Measurements from ENCODE around the gene LRRC14B. TPM values are rescaled to one million over a fixed set of nuclear protein-coding genes. Genes with fewer than 3 reads are reported as not detected.

Gene LRRC14B
- total RNA-seq, 1 donor from 2014 or later, result not detected

GRCh38 chr5:181566-181965 is 9.7 kb upstream of the LRRC14B start:
- H3K36me3 ChIP-seq, result no peaks in the 10 kb centered on the region
- TF ChIP-seq EZH2 (IDR thresholded peaks at IDR 0.05) (no peak), EZH2phosphoT487 (IDR thresholded peaks at IDR 0.05) (no peak), CTCF (IDR thresholded peaks at IDR 0.05) (no peak)
- Mint-ChIP-seq H3K27ac (no peak overlapping the region), H3K4me1 (peaks cover 8% of the 10 kb centered on the region), H3K36me3 (peaks cover 17% of the 10 kb centered on the region), H3K27me3 (ENCODE audit: insufficient read depth, low read depth) (peaks cover 2% of the 10 kb centered on the region), H3K9me3 (no peaks in the 10 kb centered on the region), H3K4me3 (no peak overlapping the region)
- H3K27ac ChIP-seq, result no peak overlapping the region
- no peak overlapping the region for H3K9ac ChIP-seq
- H3K4me1 ChIP-seq, result peaks cover 10% of the 10 kb centered on the region
- no peaks in the 10 kb centered on the region for H3K9me3 ChIP-seq (ENCODE audit: low read depth)
- no peaks in the 10 kb centered on the region for H4K20me1 ChIP-seq (ENCODE audit: low read depth)
- H3K79me2 ChIP-seq (ENCODE audit: low read depth), result no peaks in the 10 kb centered on the region
- no peak overlapping the region for H3K4me2 ChIP-seq
- H3F3A ChIP-seq (ENCODE audit: low read depth), result no peaks in the 10 kb centered on the region
- no peak for DNase-seq (ENCODE audit: low spot score)
- no peak overlapping the region for H2AFZ ChIP-seq (replicated peaks)
- H3K4me3 ChIP-seq, result no peak overlapping the region
- no peaks in the 10 kb centered on the region for H3K27me3 ChIP-seq

DNA sequence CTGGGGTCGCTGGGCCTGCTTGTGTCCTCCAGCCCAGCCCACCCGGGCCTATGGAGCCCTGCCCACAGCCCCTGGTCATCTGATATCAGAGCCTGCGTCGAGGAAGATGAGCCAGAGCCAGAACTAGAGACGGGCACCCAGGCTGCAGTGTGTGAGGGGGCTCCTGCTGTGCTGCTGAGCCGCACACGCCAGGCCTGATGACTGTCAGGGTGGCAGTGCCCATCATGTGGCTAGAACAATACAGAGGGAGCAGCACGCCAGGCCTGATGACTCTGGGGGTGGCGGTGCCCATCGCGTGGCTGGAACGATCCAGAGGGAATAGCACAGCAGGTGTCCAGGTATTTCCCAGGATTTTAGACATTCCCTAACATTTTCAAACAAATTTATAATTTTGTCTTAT is 9.2 kb upstream of the LRRC14B start:
- Histone ChIP-seq H3K9ac (no peak overlapping the region), H4K20me1 (ENCODE audit: low read depth) (no peaks in the 10 kb centered on the region), H3K4me2 (no peak overlapping the region), H3K4me1 (peaks cover 10% of the 10 kb centered on the region), H3F3A (ENCODE audit: low read depth) (no peaks in the 10 kb centered on the region), H3K9me3 (ENCODE audit: low read depth) (no peaks in the 10 kb centered on the region), H2AFZ (replicated peaks) (no peak overlapping the region), H3K27me3 (no peaks in the 10 kb centered on the region), H3K4me3 (no peak overlapping the region), H3K36me3 (no peaks in the 10 kb centered on the region), H3K79me2 (ENCODE audit: low read depth) (no peaks in the 10 kb centered on the region), H3K27ac (no peak overlapping the region)
- Mint-ChIP-seq H3K36me3 (peaks cover 17% of the 10 kb centered on the region), H3K27me3 (ENCODE audit: insufficient read depth, low read depth) (peaks cover 2% of the 10 kb centered on the region), H3K9me3 (no peaks in the 10 kb centered on the region), H3K4me3 (no peak overlapping the region), H3K4me1 (peaks cover 8% of the 10 kb centered on the region), H3K27ac (no peak overlapping the region)
- no peak for TF ChIP-seq EZH2phosphoT487 (IDR thresholded peaks at IDR 0.05)
- TF ChIP-seq CTCF (IDR thresholded peaks at IDR 0.05), result no peak
- no peak for TF ChIP-seq EZH2 (IDR thresholded peaks at IDR 0.05)
- DNase-seq (ENCODE audit: low spot score), result no peak

GRCh38 chr5:184471-184870 is 6.8 kb upstream of the LRRC14B start:
- Mint-ChIP-seq H3K9me3 (no peaks in the 10 kb centered on the region), H3K4me3 (no peak overlapping the region), H3K27ac (no peak overlapping the region), H3K36me3 (peaks cover 15% of the 10 kb centered on the region), H3K4me1 (peaks cover 16% of the 10 kb centered on the region), H3K27me3 (ENCODE audit: insufficient read depth, low read depth) (peaks cover 2% of the 10 kb centered on the region)
- DNase-seq (ENCODE audit: low spot score), result no peak
- no peaks in the 10 kb centered on the region for H3K79me2 ChIP-seq (ENCODE audit: low read depth)
- no peaks in the 10 kb centered on the region for H3K9me3 ChIP-seq (ENCODE audit: low read depth)
- no peaks in the 10 kb centered on the region for H3K27me3 ChIP-seq
- no peak overlapping the region for H2AFZ ChIP-seq (replicated peaks)
- no peak overlapping the region for H3K4me2 ChIP-seq
- H3F3A ChIP-seq (ENCODE audit: low read depth), result no peaks in the 10 kb centered on the region
- no peak overlapping the region for H3K4me3 ChIP-seq
- no peak overlapping the region for H3K27ac ChIP-seq
- TF ChIP-seq CTCF (IDR thresholded peaks at IDR 0.05), result no peak
- no peak for TF ChIP-seq EZH2phosphoT487 (IDR thresholded peaks at IDR 0.05)
- no peak for TF ChIP-seq EZH2 (IDR thresholded peaks at IDR 0.05)
- peaks cover 15% of the 10 kb centered on the region for H4K20me1 ChIP-seq (ENCODE audit: low read depth)
- H3K4me1 ChIP-seq, result peaks cover 10% of the 10 kb centered on the region
- no peak overlapping the region for H3K9ac ChIP-seq
- no peaks in the 10 kb centered on the region for H3K36me3 ChIP-seq

All from neural progenitor cell (in vitro differentiated cells).